ENCODE data around the gene TMEM91. TPM values are rescaled to one million over a fixed set of nuclear protein-coding genes. Genes with fewer than 3 reads are reported as not detected.

Gene TMEM91
- total RNA-seq, 4 donors from 2014 or later: 25.4 to 115 (median 54.9) TPM

DNA sequence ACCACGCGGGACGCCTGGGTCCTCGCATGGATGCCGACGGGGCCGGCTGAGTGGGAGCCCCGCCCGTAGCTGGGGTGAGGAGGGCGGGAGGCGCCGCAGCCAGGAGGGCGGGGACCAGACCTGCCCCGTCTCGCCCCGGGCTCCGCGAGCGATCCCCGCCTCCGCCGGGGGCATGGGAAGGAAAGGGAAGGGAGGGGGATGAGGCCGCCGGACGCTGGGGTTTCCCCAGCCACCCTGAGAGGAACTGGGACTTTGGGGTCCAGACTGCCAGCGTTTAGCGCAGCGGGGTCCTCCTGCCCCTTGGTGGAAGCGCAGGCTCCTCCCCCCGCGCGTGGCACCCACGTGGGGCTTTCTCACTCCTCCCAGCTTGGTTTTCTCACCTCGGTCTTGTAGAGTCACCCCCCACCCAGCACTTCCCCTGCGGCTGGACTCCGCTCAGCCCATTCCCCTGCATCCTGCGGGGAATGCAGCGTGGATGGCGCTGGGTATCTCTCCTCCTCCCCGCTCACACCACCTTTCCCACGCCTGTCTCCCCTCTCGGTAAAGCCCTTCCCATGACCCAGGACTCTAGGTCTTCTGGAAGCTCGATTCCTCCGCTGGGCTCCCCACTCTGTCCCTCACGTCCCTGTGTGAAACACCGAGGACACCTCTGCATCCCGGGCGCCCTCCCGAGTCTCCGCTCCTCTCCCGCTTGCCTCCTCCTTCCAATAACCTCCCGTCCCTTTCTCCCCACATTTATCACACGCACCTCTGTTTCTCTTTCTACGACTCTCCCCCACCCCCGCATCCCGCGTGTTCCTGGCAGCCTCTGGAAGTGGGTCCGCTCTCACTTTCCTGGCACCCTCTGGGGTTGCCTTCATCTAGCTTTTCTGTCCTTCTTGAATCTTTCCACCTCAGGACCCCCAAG, 24.7 kb upstream of the TMEM91 start:
- peak; percentile 73 to 94 for DNase-seq (ENCODE audit: low spot score in 2 of 2)
- 0 to 1% methylated on average over 45 to 58 of the region's 58 CpGs for WGBS, 2 donors
- intact Hi-C loops (cut with DNase I; ENCODE audit: low total_unique reads): no loop called here
- no peak for TF ChIP-seq POLR2A (IDR thresholded peaks at IDR 0.05)
- TF ChIP-seq, protein P1, sequence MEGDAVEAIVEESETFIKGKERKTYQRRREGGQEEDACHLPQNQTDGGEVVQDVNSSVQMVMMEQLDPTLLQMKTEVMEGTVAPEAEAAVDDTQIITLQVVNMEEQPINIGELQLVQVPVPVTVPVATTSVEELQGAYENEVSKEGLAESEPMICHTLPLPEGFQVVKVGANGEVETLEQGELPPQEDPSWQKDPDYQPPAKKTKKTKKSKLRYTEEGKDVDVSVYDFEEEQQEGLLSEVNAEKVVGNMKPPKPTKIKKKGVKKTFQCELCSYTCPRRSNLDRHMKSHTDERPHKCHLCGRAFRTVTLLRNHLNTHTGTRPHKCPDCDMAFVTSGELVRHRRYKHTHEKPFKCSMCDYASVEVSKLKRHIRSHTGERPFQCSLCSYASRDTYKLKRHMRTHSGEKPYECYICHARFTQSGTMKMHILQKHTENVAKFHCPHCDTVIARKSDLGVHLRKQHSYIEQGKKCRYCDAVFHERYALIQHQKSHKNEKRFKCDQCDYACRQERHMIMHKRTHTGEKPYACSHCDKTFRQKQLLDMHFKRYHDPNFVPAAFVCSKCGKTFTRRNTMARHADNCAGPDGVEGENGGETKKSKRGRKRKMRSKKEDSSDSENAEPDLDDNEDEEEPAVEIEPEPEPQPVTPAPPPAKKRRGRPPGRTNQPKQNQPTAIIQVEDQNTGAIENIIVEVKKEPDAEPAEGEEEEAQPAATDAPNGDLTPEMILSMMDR (IDR thresholded peaks at IDR 0.05): no peak
- H3K4me3 ChIP-seq (ENCODE audit: low read depth, poor library complexity, severe bottlenecking): peak overlapping the region; percentile 61

GRCh38 chr19:41352279-41352608, 24.1 kb upstream of the TMEM91 start:
- intact Hi-C loops (cut with DNase I; ENCODE audit: low total_unique reads): no loop called here
- no peak for TF ChIP-seq POLR2A (IDR thresholded peaks at IDR 0.05)
- TF ChIP-seq, protein P1 (IDR thresholded peaks at IDR 0.05): no peak
- no peak for DNase-seq (ENCODE audit: low spot score in 2 of 2)
- peak overlapping the region; percentile 61 for H3K4me3 ChIP-seq (ENCODE audit: low read depth, poor library complexity, severe bottlenecking)
- 1% methylated on average over 12 of the region's 12 CpGs for WGBS, 2 donors

GRCh38 chr19:41352609-41353465, 23.5 kb upstream of the TMEM91 start:
- TF ChIP-seq POLR2A (IDR thresholded peaks at IDR 0.05): no peak
- TF ChIP-seq, protein P1 (IDR thresholded peaks at IDR 0.05): no peak
- H3K4me3 ChIP-seq (ENCODE audit: low read depth, poor library complexity, severe bottlenecking): peak overlapping the region; percentile 61
- intact Hi-C loops (cut with DNase I; ENCODE audit: low total_unique reads): no loop called here
- WGBS, 2 donors: 0 to 1% methylated on average over 56 to 57 of the region's 71 CpGs
- peak; percentile 66 to 94 for DNase-seq (ENCODE audit: low spot score in 2 of 2)

GRCh38 chr19:41353466-41354342, 22.6 kb upstream of the TMEM91 start, which contains the start of gene TGFB1:
Gene TGFB1, minus strand, starts transcription at chr19:41353922. Its CDS starts 878 bp downstream, at chr19:41353044.
- intact Hi-C loops (cut with DNase I; ENCODE audit: low total_unique reads): no loop called here
- TF ChIP-seq, protein P1 (IDR thresholded peaks at IDR 0.05): peak in 1 of 3 donors; percentile 79
- no peak for TF ChIP-seq POLR2A (IDR thresholded peaks at IDR 0.05)
- DNase-seq (ENCODE audit: low spot score in 2 of 2): peak; percentile 82 to 98
- peak within 1 kb of the TSS; percentile 61 for H3K4me3 ChIP-seq (ENCODE audit: low read depth, poor library complexity, severe bottlenecking)
- WGBS, 2 donors: 1% methylated on average over 55 to 62 of the region's 78 CpGs

GRCh38 chr19:41354343-41354953, 21.9 kb upstream of the TMEM91 start:
- intact Hi-C loops (cut with DNase I; ENCODE audit: low total_unique reads): no loop called here
- DNase-seq (ENCODE audit: low spot score in 2 of 2): no peak
- H3K4me3 ChIP-seq (ENCODE audit: low read depth, poor library complexity, severe bottlenecking): no peak overlapping the region
- 86 to 90% methylated on average over 18 to 21 of the region's 23 CpGs for WGBS, 2 donors
- no peak for TF ChIP-seq POLR2A (IDR thresholded peaks at IDR 0.05)
- TF ChIP-seq, protein P1 (IDR thresholded peaks at IDR 0.05): no peak
